Myocyte (in vitro differentiated cells): Measurements from ENCODE around the gene P2RY6. TPM values are rescaled to one million over a fixed set of nuclear protein-coding genes. Genes with fewer than 3 reads are reported as not detected.

ENCODE experiments used
- DNase-seq: peaks from one replicate; pipeline ENCODE4 v3.0.0-alpha.2; 2012; ENCODE audit warnings: low read depth
- total RNA-seq: library from RNA; depleted of rRNA; stranded (reverse); fragments of >200 nt; gene quantifications from 2 replicates; pipeline ENCODE4 v1.2.3, GENCODE V29; 2014

P2RY6 gene
- total RNA-seq, 1 donor from 2014 or later, result 0.67 TPM

DNA sequence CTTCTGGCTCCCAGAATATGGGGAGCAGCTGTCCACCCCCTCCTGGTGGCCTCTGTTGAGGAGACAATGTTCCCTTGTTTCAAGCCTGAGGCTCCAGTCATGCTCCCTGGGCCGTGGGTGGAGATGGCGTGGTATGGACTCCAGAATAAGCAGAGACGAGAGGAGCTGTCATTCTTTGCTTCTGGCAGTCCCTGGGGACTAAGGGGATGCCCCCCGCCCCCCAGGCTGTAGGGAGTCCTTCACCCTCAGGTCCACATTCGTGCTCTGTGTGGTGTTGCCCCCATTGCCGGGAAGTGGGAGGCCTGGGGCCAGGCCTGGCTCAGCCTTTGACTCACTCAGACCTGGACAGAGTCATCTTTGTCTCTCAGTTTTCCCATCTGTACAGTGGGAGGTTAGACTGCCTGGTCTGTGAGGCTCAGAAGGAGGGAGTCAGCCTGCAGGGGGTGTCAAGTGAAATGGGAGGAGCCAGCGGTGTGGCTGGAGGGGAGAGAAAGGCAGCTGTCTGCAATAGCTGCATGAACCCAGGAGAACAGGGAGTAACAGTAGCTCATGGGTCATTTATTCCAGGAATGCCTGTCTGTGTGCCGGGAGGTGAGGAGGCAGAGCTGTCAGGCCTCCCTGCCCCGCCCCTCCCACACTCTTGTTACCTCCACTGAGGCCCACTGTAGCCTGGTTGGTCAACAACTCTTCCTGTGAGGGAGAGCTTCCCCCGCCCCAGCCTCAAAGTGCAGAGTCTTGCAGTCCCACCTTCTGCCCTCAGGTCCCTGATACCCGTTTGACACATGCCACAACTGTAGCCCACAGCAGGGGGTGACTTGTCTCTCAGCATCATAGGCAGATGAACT lies 42.2 kb downstream of the P2RY6 start:
- peak; percentile 87 for DNase-seq

DNA sequence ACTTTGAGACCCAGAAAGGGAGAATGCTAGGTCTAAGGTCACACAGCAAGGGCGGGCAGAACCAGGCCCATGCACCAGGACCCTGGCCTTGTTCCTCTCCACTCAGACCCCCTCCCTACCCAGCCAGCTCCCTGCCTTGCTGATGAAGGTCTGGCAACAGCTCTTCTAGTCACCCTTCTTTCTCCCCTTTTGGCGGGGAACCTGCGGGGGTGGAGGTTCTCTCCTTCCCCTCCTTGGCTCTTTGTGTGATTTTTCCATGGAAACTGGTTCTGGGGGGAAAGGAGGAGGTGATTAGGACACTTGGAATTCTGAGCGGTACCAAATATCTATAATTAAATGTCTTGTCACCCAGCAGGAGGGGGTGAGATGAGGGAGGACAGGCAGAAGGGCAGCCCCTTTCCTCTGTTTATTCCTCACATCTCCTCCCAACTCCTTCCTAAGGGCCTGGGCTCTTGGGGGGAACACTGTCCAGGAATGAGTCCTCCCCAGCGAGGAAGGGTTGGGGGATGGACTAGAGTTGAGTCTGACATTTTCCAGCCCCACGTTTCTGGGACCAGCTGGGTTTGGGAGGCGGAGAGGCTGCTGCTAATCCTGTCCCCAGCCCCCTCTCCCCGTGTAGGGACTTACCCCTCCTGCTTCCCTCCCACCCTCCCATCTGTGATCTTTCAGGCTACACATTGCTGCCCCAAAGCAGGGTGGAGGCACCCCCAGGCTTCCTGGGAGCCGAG lies 43.3 kb downstream of the P2RY6 start:
- DNase-seq, result peak; percentile 33

DNA sequence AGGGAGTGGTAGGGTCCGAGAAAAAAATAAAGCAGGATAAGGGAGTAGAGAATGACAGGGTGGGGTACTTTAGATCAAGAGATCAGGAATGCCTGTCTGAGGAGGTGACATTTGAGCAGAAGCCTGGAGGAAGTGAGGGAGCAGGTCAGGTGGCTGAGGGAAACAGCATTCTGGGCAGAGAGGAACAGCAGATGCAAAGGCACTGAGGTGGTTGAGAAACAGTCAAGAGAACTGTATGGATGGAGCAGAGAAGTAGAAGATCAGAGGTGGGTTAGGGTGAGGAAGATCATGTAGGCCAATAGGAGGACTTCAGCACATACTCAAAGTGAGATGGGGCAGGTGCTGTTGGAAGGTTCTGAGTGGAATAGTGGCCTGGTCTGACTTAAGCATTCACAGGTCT lies 44.3 kb downstream of the P2RY6 start:
- no peak for DNase-seq

DNA sequence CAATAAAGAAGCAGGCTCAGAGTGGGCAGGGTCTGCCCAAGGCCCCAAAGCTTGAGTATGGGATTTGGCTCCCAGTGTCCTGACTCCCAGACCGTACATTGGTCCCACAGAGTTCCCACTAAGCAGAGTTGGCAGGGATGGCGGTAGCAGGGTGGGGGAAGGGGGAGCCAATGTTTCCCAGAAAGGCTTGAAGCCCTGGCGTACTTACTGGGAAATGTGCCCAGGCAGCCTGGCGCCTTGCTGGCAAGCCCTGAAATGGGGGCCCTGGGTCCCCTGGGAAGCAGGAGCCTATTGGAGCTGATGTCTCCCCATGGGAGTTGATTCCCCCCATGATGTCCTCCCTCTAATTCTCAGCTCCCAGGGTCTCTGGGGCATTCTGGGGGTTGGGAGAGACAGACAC lies 45.2 kb downstream of the P2RY6 start:
- DNase-seq, result no peak

DNA sequence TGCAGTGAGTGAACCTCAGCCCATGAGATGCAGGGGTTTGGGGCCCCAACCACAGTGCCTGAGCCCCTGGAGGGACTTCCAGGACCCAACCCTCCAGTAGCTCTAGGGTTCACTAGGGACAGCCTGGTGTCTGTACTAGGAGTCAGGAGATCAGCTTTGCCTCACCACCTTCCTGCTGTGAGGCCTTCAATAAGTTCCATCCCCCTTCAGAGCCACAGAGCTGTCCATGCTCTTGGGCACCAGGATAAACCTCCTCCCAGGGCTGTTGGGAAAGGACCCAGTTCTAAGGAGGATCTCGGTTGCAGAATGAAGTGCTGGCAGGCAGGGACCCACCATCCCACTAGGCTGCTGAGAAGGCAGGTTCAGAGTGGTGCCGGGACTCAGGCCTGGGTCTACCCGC lies 45.7 kb downstream of the P2RY6 start:
- no peak for DNase-seq

DNA sequence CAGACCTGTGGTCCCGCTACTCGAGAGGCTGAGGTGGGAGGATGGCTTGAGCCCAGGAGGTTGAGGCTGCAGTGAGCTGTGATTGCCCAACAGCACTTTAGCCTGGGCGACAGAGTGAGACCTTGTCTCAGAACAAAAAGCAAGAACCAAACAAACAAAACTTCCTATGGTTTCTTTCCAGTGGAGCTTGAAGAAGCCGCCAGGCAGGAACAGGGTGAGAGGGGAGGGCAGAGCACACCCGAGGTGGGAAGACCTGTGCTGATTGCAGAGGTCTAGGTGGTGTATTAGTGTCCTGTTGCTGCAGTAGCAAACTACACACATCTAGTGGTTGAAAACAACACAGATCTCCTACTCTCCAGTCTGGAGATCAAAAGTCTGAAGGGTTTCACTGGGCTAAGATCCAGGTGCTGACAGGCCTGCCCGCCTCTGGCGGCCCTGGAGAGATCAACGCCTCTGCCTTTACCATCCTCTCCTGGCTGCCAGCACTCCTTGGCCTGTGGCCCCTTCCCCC lies 46.4 kb downstream of the P2RY6 start:
- no peak for DNase-seq

DNA sequence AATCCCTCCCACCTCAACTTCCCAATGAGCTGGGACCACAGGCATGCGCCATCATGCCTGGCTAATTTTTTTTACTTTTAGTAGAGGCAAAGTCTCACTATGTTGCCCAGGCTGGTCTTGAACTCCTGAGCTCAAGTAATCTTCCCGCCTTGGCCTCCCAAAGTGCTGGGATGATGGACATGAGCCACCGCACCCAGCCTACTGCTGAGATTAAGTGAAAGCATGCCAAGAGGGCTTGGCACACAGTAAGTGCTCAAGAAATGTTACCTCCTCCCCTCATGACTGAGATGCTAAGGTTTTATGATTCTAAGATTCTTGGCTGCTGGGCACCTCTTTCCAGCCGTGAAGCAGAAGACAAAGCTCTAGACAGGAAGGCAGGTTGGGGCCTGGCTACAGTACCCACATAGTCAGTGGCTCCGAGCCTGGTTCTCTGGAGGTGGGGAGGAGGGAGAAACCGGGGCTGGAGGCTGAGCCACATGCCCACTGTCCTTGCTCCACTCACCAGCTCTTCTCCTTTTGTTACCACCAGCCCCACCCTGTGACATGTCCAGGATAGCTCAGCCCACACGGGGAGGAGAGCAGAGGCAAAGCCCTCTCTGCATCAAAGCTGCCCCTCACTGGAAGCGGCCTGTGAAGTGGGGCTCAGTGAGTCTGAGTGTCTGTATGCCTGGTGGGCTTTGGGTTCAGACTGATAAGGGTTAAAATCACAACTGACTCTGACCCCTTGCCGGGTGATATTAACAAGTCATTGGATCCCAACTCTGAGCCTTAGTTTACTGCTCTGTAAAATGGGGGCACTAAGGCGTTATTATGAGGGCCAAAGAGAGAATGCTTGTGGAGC lies 48.8 kb downstream of the P2RY6 start:
- DNase-seq, result no peak

DNA sequence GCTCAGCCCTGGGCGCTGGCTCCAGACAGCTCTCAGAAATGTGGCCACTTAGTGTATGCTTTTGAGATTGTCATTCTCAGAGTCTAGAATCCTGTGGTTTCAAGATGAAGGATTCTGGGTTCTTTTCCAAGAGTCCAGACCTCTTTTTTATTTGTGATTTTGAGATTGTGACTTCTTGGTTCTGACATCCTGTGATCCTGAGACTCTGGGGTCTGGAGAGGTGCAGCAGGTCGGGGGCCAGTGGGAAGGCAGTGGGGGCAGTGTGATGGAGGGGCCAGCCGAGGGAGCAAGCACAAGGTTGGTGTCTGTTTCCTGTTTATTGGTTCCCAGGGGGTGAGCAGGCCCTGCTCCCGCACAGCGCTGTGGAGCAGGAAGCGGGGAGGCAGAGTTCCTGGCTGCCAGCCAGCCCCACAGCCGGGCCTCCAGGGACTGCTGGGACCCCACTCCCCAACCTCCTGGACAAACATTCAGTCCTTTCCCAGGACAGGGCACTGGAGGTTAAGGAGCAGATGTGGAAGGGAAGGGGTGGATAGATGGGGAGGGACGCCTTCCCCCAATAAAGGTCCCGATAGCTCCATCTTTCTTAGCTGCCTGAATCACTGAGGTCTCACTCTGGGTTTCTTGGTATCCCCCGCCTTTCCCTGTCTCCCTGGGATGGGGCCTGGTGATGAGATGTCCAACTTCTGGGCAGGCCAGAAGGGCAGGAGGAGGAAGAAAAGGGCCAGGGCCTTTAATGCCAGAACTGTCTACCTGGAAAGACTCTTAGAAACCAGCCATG lies 49.7 kb downstream of the P2RY6 start:
- peak; percentile 37 for DNase-seq

DNA sequence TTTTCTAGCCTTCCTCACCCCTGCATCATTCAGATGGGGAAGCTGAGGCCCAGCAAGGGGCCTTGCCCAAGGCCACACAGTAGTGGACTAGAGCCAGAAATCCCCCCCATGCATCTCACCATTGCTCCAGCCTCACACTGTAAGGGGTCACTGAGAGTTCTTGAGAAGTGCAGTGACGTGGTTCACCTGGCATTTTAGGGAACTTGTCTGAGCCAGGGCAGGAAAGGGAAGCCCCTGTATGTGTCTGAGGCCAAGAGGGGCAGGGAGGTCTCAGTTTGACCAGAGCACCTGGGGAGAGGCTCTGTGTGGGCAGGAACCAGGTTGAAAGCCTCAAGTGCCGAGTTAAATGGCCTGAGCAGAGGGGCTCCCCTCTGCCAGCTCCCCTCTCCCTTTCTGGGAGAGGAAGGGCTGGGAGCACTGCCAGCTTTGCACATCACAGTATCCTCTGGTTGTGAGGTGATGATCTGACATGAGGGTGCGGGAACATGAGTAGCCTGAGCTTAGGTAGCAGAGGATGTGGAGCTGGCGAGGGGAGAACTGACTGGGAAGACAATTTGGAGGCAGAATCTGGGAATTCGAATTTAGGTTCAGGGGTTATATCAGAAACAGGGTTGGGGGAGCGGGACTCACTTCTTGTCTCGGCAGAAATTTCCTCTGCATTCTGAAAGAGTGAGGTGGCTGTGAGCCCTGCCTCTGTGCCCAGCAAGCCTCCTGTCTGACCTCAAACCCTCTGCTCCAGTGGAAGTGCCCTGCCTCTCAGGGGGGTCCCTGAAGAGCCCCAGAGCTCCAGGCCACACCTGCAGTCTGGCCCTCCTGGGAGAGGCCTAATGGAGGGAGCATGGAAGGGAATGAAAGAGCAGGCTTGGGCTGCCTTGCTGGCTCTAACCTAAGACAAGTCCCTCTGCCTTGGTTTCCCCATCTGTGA lies 50.5 kb downstream of the P2RY6 start:
- DNase-seq, result no peak

DNA sequence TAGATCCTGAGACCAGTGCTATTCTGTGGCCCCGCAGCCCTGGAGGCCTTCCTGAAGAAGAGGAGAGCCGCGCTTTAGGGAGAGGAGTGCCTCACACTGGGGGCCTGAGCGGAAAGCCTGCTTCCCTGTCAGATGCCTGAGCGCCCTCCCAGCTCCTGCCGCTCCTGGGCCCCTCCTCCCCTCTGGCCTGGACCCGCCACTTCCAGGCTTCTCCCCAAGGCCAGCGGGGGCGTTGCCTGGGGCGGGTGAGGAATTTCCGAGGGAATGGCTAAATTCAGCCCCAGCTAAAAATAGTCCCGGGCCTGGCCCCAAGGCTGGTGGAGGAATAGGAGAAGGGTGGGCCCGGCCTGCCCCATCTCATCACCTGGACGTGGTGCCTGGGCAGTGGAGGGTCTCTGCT lies 51.3 kb downstream of the P2RY6 start:
- DNase-seq, result peak; percentile 37

DNA sequence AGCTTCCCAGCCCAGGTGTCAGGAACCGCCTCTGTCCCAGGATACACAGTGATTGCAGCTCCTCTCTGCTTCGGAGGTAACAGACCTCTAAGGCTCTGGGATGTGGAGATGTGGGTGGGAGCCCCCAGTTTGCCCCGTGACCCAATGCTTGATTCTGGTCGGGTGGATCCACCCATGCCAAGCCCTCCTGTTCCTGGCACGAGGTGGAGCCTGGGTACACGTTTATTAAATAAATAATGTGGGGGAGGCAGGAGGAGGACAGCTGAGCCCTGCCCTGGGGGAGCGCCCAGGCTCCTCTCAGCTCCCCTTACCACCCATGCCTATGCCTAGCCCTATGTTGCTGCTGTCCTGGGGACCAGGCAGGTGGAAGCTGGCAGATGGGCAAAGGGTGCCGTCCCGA lies 52.0 kb downstream of the P2RY6 start:
- no peak for DNase-seq

DNA sequence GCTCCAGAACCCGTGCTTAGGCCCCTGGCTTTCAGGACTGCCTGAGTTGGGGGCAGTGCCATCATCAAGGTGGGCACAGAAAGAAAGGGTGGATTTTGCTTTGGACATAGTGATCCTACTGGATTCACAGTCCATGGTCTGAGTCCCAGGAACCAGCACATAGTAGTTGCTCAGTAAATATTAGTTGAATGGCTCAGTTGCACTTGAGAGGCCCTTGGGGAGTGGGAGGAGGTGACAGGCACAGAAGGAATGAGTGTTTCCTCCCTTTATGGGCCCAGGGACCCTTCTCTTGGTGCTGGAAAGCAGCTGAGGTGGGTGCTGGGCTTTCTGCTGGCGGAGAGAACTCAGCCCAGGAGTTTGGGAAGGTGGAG lies 52.5 kb downstream of the P2RY6 start:
- no peak for DNase-seq

DNA sequence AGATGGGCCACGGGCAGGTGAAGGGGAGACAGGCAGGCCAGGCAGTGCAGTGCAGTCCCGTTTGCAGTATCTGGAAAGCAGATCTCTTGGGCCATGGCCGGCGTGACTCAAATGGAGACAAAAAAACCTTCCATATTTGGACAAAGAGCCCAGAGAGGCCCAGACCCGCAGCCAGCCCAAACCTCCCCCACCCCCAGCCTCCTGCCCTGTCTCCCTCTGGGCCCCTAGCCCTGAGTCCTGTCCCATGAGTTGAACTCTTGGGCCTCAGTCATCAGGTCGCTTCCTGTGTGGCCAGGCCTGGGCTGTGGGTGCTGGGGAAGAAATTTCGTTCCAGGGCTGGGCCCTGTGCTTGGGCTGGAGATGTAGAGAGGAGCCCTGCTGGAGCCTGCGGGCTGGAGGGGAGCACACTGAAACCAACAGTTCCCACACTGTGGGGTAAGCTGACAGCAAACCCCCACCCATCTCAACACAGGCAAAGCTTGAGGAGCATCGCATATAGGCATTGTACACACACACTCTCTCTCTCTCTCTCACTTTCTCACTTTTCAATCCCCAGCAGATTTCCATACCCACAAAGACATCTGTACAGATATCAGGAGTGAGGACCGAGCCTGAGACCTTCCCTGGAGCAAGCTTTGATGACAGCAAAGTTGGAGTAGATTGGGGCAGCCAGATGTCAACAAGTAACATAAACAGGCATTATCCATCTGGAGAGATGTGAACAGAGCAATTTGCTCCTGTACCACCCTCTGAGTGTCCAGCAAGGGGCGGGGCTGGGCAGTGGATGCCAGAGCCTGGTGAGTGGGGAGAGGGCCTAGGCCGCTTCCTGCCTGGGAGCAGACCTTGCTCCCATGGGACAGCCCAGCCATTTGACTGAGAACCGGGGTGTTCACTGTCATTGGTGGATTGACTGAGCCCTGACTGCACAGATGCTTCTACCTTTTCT lies 53.2 kb downstream of the P2RY6 start:
- DNase-seq, result no peak

DNA sequence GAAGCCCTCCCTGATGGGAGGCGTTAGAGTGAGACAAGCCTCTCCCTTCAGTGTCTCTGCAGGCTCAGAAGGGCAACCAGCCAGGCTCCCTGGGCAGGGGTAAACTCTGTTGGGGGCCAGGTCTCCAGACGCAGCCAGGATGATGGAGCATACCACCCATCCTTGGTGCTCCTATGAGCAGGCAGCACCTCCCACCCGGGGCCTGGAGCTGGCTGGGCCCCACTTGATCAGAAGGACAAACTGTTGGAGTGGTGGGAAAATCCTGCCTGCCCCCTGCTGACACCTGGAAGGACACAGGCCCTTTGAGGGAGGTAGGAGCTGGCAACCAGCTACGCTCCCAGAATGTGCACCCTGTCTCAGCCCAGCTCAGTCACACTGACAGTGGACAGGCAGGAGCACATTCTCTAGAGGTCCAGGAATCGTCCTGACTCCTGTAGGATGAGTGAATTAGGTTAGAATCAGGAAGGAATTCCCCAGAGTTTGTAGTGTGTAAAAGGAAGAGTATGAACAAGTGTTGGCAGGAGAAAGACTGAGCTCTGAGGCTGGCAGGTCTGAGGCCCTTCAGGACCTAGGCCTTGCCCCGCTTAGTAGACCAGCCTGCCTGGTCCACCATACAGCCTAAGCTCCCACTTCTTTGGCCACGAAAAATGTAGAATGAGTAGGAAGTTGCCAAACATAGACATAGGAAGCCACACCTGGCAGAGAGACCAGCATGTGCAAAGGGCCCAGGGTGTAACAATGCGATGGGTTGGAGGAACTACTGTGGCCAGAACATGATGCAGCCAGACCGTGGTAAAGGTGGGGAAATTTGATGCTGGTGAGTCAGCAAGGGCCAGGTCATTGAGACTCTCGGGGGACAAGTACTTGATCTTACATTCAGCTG lies 55.0 kb downstream of the P2RY6 start:
- no peak for DNase-seq

DNA sequence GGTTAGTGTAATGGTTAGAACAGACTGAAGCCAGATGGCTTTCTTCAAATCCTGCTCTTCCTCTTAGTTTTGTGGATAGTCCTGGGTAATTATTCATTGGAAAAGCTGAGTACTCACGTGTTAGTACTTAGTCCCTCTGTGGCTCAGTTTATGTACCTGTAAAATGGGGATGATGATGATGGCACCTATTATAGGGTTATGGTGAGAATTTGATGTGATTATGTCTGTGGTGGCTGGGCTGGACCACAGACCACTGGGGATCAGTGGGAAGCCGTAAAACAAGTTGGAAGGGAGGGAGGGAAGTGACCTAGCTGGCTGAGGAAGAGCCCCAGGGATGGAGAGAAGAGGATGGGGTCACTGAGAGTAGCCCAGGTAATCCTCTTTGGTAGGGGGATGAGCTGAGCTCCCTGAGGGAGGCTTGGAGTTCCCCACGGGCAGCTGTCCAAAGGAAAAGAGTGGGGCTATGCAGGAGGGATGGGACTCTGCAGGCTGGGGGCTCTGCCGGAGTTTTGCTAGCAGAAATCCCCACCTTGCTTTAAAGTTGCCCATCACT lies 55.8 kb downstream of the P2RY6 start:
- DNase-seq, result no peak

DNA sequence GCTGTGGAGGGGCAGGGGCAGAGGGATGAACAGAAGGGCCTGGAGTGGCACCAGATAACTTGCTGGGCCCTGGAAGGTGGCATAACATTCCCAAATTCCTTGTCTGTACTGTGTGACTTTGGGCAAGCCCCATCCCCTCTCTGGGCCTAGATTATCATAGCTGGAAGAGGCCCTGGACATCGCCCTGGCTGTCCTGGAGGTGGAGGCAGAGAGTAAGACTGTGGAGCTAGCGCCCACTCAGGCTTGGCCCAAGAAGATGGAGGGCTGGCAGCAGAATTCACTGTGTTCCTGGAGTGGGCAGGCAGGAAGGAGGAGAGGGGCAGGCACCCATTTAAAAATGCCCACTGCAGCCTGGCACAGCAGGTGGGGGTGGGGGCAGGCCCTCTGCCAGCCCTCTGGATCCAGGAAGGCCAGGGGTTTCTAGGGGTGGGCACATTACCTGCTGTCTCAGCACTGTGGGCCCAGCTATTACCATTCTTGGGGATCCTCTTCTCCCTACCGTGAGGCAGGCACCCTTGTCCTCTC lies 58.5 kb downstream of the P2RY6 start:
- DNase-seq, result no peak
